OCI-LY1 (cell line): Measurements from ENCODE around the gene COG7.

ENCODE experiments used
- H2AFZ ChIP-seq: fragments of 200-600 bp; sonication (generic), shearing (Covaris generic); 2 replicates; pipeline ENCODE4 v1.6.0; 2014; ENCODE audit warnings: antibody characterized with exemption, mild to moderate bottlenecking, low read length
- H3F3A ChIP-seq: fragments of 200-600 bp; sonication (generic), shearing (Covaris generic); 2 replicates; pipeline ENCODE4 v1.6.0; 2014; ENCODE audit warnings: mild to moderate bottlenecking, antibody characterized with exemption, low read length, moderate library complexity; ENCODE audit not compliant: insufficient read depth
- H3K27ac ChIP-seq: fragments of 200-600 bp; sonication (generic); 2 replicates; pipeline ENCODE4 v1.5.1; 2014; ENCODE audit warnings: low read length, mixed run types, mild to moderate bottlenecking, low read depth; ENCODE audit not compliant: poor library complexity, severe bottlenecking
- H3K27me3 ChIP-seq: fragments of 200-600 bp; sonication (generic); 2 replicates; pipeline ENCODE4 v1.6.0; 2014; ENCODE audit warnings: antibody characterized with exemption, mild to moderate bottlenecking, low read length, moderate library complexity; ENCODE audit not compliant: insufficient read depth
- H3K36me3 ChIP-seq: fragments of 200-600 bp; sonication (generic); 2 replicates; pipeline ENCODE4 v1.6.1; 2014; ENCODE audit warnings: mild to moderate bottlenecking, antibody characterized with exemption, low read length, moderate library complexity, mixed read lengths; ENCODE audit not compliant: insufficient read depth
- H3K4me1 ChIP-seq: fragments of 200-600 bp; sonication (generic); 2 replicates; pipeline ENCODE4 v1.5.1; 2014; ENCODE audit warnings: mild to moderate bottlenecking, low read length, moderate library complexity; ENCODE audit not compliant: insufficient read depth, severe bottlenecking
- H3K4me2 ChIP-seq: fragments of 200-600 bp; sonication (generic), shearing (Covaris generic); 2 replicates; pipeline ENCODE4 v1.6.1; 2014; ENCODE audit warnings: low read length
- H3K4me3 ChIP-seq: fragments of 200-600 bp; sonication (generic); 2 replicates; pipeline ENCODE4 v1.5.1; 2014; ENCODE audit warnings: low read length, low read depth, mild to moderate bottlenecking, mixed read lengths; ENCODE audit not compliant: poor library complexity, severe bottlenecking
- H3K79me2 ChIP-seq: fragments of 200-600 bp; shearing (Covaris generic); 2 replicates; pipeline ENCODE4 v1.6.1; 2016; ENCODE audit warnings: mixed run types, low read length, mixed read lengths; ENCODE audit not compliant: insufficient read depth
- H3K9ac ChIP-seq: fragments of 200-600 bp; sonication (generic), shearing (Covaris generic); 2 replicates; pipeline ENCODE4 v1.6.1; 2014; ENCODE audit warnings: mild to moderate bottlenecking, low read length, mixed read lengths
- H3K9me2 ChIP-seq: fragments of 200-600 bp; sonication (generic), shearing (Covaris generic); 2 replicates; pipeline ENCODE4 v1.6.1; 2014; ENCODE audit warnings: low read depth, mild to moderate bottlenecking, low read length, mixed read lengths
- H3K9me3 ChIP-seq: fragments of 200-600 bp; shearing (Covaris generic); 2 replicates; pipeline ENCODE4 v1.6.1; 2014; ENCODE audit warnings: low read length, mixed read lengths
- H4K20me1 ChIP-seq: fragments of 200-600 bp; sonication (generic), shearing (Covaris generic); 2 replicates; pipeline ENCODE4 v1.6.0; 2016; ENCODE audit warnings: mild to moderate bottlenecking, low read length; ENCODE audit not compliant: insufficient read depth
- CTCF ChIP-seq: fragments of 200-600 bp; sonication (generic), shearing (Covaris generic); IDR thresholded peaks from 2 replicates; pipeline ENCODE4 v1.5.1; 2017; ENCODE audit warnings: mild to moderate bottlenecking, antibody characterized with exemption, low read length, moderate library complexity, mixed read lengths
- EZH2 ChIP-seq: fragments of 200-600 bp; sonication (generic), shearing (Covaris generic); IDR thresholded peaks from 2 replicates; pipeline ENCODE4 v1.8.0; 2017; ENCODE audit warnings: borderline replicate concordance, mixed run types, mild to moderate bottlenecking, antibody characterized with exemption, low read length, moderate library complexity, mixed read lengths

The COG7 gene

GRCh38 chr16:23362460-23363317, 90.3 kb downstream of the COG7 start:
- Histone ChIP-seq H3K4me3 (no peak overlapping the region), H3F3A (no peaks in the 10 kb centered on the region), H3K9me2 (no peaks in the 10 kb centered on the region), H3K9ac (no peak overlapping the region), H2AFZ (no peak overlapping the region), H3K36me3 (no peaks in the 10 kb centered on the region), H3K4me2 (no peak overlapping the region), H3K4me1 (peaks cover 9% of the 10 kb centered on the region), H3K9me3 (no peaks in the 10 kb centered on the region), H3K27ac (no peak overlapping the region), H3K27me3 (no peaks in the 10 kb centered on the region), H4K20me1 (no peaks in the 10 kb centered on the region), H3K79me2 (no peaks in the 10 kb centered on the region)
- TF ChIP-seq EZH2 (no peak), CTCF (no peak)

GRCh38 chr16:23359092-23359760, 93.8 kb downstream of the COG7 start:
- H3K79me2 ChIP-seq, result no peaks in the 10 kb centered on the region
- no peak overlapping the region for H2AFZ ChIP-seq
- H3K9me3 ChIP-seq, result no peaks in the 10 kb centered on the region

GRCh38 chr16:23357761-23358290, 95.2 kb downstream of the COG7 start:
- no peaks in the 10 kb centered on the region for H3K36me3 ChIP-seq
- H2AFZ ChIP-seq, result no peak overlapping the region
- no peaks in the 10 kb centered on the region for H3K79me2 ChIP-seq
- no peaks in the 10 kb centered on the region for H3F3A ChIP-seq
- no peaks in the 10 kb centered on the region for H3K9me3 ChIP-seq
- TF ChIP-seq EZH2 (no peak), CTCF (no peak)
- H3K9me2 ChIP-seq, result no peaks in the 10 kb centered on the region
- no peak overlapping the region for H3K4me3 ChIP-seq
- H3K9ac ChIP-seq, result no peak overlapping the region
- no peaks in the 10 kb centered on the region for H3K27me3 ChIP-seq
- H4K20me1 ChIP-seq, result no peaks in the 10 kb centered on the region
- no peak overlapping the region for H3K4me2 ChIP-seq
- H3K27ac ChIP-seq, result no peak overlapping the region
- H3K4me1 ChIP-seq, result no peaks in the 10 kb centered on the region

More at GRCh38 chr16:23359092-23359760, 93.8 kb downstream of the COG7 start:
- no peaks in the 10 kb centered on the region for H3K9me2 ChIP-seq
- TF ChIP-seq CTCF (no peak), EZH2 (no peak)
- no peaks in the 10 kb centered on the region for H3F3A ChIP-seq
- no peaks in the 10 kb centered on the region for H3K4me1 ChIP-seq
- no peak overlapping the region for H3K27ac ChIP-seq
- no peaks in the 10 kb centered on the region for H3K36me3 ChIP-seq
- H4K20me1 ChIP-seq, result no peaks in the 10 kb centered on the region
- H3K9ac ChIP-seq, result no peak overlapping the region
- H3K4me3 ChIP-seq, result no peak overlapping the region
- no peak overlapping the region for H3K4me2 ChIP-seq
- H3K27me3 ChIP-seq, result no peaks in the 10 kb centered on the region
